Brain pericyte (primary cell): ENCODE data around the gene GRK5.
A peak's percentile ranks its signal among the peaks of the same experiment; 100 is the strongest.

Experiments used
- DNase-seq: peaks from one replicate; pipeline ENCODE4 v3.0.0-alpha.2; 2012; ENCODE audit warnings: low read depth, low spot score

GRK5 gene

GRCh38 chr10:119443970-119444660 is 236.7 kb downstream of the GRK5 start:
- no peak for DNase-seq

DNA sequence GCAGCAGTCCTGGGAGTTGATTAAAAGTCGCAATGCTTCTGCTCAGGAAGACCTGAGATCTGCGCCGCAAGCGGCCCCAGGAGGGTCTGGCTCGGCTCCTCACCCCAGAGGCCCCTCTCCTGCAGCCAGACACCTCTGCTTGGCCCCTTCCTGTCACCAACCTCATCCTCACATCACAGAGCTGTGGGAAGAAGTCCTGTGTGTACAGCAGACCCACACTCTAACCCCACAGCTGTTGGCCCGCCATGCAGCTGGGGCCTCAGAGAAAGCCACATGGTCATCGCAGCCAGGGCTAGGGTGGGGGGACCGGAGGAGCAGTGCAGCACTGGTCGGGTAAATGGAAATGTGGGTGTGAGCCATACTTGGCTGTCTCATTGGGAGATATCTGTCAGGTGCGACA is 237.5 kb downstream of the GRK5 start:
- DNase-seq: no peak

- no peak for DNase-seq
Observed at GRCh38 chr10:119445311-119445934, 238.1 kb downstream of the GRK5 start.

GRCh38 chr10:119445935-119446317 is 238.6 kb downstream of the GRK5 start:
- DNase-seq: no peak

DNA sequence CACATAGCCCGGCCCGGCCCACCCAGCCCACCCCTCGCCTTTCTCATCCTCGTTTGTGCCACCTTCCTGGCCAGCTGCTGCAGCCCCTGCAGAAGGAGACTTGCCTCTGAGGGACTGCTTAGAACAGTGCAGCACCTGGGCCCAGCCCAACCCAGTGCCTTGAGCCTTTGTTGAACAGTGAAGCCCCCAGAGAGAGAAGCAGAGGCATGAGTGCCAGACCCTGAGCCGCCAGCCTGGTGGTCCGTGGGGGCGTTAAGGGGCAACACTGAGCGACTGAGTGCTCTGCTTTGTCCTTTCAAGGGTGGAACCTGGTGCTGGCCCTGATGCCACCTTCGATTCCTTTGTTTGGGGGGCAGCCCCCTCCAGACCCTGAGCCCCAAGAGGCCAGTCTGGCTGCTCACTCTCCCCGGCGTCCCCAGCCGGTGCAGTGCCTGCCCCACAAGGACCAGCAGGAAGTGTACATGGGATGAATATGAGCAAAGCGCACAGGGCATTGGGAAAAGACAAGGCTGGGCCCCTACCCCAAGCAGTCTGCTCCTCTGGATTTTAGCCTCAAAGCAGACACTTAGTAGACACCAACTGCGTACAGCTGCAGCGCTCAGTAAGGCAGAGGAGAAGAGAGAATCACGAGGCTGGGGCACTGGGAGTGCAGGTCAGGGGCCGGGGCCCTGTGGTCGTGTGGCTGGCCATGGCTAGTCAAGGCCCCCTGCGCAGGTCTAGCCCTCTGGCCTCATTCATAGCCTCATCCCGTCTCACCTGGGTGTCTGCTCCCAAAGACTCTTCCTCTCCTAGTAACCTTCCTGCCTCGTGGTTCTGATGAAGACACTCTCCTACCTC is 239.3 kb downstream of the GRK5 start:
- DNase-seq: no peak

GRCh38 chr10:119447421-119447820 is 240.1 kb downstream of the GRK5 start:
- no peak for DNase-seq

DNA sequence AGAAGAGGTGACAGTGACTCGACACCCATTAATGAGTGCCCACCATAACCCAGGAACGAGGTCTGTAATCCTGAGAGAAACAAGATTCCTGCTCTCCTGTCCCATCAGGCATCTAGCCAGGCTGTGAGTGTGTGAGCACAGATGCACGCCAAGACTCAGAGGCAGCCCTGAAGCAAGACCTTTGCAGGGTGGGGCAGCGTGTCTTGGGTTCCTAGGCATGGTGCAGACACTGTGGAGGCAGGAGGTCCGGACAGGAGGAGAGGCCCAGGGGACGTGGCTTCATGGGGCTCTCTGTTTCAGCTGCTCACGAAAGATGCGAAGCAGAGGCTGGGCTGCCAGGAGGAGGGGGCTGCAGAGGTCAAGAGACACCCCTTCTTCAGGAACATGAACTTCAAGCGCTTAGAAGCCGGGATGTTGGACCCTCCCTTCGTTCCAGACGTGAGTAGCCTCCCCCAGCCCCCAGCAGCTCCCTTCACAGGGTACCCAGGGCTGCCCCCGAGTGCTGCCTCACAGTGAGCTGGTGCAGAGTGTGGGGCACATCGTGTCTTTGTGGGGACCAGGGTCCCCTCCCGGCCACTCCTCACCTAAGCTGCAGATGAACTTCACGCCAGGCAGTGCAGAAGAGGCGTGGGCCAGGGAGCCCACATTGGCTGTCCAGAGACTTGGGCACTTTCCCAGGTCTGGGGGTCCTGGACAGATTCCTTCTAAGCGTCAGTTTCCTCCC is 240.6 kb downstream of the GRK5 start:
- no peak for DNase-seq

DNA sequence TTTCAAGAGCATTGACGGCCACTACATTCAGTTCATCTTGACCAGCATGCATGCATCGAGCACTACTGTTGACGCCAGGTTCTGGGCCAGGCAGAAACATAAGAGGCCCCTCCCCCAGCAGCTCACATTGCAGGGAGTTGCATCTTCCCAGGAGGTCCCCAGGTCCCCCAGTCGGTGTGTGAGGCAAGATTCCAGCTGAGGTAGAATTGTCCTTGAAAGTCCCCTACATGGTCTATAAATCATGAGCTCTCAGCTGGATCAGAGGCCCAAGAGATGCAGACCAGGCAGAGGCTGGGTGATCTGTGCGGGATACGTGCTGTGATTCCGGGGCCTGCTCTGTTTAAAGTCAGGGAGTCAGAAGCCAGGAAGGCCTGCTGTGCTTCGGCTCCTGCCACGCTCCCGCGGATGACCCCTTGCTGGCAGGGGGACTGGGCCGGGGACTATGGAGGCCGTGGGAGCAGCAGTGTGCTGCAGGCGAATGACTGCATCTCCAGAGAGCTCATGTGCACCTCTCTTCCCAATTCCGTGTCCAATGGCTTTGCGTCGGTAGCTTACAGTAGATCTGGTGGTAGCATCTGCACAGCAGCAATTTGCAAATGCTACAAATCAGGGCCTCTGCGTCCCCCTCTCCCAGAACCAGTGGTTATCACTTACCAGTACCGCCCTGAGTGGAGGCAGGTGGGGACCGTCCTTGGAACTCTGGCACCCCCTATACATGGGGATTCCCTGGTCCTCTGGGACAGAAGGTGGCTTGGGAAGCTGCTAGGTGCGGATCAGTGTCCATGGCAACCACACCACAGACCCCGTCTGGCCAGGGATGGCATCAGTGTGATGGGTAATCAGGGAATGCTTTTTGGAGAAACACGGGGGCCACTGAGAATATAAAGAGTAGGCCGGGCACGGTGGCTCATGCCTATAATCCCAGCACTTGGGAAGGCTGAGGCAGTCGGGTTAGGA is 241.5 kb downstream of the GRK5 start:
- no peak for DNase-seq

DNA sequence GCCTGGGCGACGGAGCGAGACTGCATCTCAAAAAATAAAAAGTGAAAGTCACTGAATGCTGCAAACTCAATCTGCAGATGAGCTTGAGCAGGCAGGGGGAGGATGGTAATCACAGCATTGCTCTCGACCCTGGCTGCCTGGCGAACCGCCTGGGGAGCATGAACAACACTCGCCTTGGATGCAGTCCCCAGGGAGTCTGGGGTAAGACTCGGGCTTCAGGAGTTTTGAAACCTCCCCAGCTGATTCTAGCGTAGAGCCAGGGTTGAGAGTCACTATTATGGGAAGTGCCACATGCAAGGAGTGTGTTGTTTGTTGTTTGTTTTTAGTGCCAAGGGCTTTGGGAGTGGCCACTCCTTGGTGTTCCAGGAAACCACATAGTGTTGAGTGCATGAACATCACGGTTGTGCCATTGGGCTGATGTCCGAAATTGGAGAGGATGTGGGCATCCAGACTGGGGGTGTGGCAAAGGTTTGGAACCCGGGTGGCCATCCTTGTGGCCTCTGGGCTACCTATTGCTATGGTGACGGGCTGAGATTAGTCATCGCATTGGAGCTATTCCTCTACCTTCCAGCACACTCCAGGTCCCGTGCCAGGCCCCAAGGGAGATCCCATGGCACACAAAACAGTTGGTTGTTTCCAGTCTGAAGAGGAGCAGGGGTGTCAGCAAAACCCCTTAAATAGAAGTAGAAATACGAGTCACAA is 242.5 kb downstream of the GRK5 start:
- peak; percentile 74 for DNase-seq

DNA sequence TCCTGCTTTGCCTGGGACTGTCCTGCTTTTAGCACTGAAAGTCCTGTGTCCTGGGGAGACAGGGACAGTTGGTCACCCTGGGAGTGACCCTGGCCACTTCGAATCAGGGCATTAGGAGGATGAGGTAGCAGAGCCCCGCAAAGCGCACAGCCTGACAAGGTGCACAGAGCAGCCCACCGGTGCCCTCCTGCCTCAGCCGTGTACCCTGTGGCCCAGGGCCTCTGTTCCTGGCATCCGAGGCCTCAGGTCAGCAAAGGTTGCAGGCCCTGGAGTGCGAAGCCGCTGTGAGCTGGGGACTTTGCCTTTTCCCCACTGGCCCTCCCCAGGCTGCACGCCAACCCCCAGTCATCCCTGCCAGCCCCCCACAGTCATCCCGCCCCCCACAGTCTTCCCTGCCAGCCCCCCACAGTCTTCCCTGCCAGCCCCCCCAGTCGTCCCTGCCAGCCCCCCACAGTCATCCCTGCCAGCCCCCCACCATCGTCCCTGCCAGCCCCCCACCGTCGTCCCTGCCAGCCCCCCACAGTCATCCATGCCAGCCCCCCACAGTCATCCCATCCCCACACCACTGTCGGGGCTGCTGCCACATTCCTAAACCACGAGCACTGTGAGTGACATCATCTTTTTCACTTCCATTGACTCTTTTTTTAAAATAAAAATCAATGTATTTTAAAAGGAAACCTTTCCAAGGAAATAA is 243.4 kb downstream of the GRK5 start:
- DNase-seq: no peak

DNA sequence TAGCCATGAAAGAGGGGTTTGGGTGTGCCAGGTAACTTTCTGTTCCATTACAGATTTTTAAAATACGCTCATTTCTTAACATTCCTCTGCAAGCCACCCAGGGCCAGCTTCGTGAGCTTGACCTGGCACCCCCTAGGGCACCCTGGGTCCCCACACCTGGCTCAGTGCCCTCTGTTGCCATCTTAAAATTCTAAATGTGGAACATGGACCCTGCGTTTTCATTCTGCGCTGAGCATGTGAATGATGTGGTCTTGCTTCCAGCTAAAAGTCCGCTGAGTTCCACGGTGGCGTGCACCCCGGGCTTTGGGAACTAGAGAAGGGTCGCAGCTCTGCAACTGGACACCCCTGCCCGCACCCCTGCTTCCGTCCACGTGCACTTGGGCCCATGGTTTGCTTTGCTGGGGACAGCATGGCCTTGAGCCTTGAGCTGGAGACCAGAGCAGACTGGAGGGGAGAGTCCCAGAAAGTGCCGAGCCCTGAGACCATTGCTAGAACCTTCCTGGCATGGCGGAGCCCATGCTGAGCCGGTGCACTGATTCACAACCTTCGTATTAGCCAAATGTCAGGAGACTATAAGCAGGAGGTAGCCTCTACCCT is 244.0 kb downstream of the GRK5 start:
- no peak for DNase-seq

GRCh38 chr10:119452396-119452795 is 245.0 kb downstream of the GRK5 start:
- no peak for DNase-seq

DNA sequence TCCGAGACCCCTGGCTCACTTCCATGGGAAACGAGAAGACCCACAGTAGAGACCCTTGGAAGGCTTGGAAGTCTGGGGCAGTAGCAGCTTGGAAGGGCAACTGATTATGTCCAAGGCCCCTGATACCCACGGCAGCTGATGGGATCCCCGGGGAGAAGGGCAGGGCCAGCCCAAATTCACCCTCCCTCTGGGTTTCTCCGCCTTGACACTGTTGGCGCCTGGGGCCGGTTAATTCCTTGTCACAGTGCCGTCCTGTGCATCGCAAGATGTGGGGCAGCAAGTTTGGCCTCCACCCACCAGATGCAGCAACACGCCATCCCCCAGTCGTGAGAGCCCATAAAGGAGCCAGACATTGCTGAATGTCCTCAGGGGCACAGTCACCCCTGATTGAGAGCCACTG is 245.9 kb downstream of the GRK5 start:
- no peak for DNase-seq

DNA sequence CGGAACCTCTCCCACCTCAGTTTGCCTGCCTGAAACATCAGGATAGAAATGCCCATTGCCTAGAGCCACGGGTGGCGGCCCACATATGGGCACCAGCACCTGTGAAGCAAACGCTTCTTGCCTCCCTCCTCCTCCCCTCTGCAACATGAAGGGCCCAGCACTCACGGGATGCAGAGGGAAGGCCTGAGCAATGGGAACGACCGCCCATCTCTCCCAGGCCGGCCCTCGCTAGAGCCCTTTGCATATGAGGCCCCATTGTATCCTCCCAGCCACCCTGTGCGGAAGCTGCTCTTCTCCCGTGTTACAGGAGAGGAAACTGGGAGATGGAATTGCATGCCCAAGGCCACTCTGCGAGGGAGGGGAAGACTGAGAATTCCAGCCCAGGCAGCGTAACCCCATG is 246.9 kb downstream of the GRK5 start:
- DNase-seq: no peak

DNA sequence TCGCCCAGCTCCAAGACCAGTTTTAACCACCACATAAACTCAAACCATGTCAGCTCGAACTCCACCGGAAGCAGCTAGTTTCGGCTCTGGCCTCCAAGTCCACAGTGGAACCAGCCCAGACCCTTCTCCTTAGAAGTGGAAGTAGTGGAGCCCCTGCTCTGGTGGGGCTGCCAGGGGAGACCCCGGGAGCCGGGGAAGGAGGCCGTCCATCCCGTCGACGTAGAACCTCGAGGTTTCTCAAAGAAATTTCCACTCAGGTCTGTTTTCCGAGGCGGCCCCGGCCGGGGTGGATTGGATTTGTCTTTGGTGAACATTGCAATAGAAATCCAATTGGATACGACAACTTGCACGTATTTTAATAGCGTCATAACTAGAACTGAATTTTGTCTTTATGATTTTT is 247.6 kb downstream of the GRK5 start:
- no peak for DNase-seq

DNA sequence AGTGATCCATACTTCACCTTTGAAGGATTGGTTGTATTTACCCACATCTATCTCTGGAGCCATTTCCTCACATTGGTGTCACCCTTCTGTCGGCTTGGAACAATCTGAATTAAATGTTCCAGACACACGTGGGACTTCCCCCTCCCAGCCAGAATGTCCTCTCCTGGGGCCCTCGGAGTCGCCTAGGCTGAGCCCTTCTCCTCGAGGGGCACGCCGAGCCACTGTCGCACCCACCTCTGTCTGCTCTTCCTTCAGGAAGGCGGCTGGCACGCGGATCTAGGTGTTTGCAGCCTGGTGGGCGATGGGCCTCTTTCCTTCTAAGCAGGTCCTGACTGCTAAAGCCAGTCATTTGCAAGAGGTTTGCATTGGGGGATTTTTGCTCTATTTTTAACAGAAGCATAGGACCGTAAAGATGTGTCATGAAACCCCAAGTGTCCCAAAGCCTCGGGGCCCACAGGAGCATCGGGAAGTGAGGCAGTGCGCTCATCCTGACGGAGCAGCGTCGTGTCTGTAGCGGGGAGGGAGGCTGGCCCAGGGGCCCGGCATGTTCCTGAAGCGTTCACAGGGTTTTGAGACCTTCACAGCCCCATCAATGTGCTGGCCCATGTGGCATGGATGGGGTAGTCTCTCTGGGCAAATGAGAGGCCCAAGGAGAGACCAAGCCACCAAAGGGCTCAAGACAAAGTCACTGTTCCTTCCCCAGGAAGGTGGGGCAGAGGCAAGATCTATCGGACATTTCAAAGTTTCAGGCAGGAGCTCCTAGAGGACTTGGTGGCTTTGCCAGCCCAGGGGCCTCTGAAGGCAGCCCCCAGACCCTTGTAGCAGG is 248.5 kb downstream of the GRK5 start:
- DNase-seq: no peak

GRCh38 chr10:119456435-119456810 is 249.1 kb downstream of the GRK5 start:
- DNase-seq: no peak

DNA sequence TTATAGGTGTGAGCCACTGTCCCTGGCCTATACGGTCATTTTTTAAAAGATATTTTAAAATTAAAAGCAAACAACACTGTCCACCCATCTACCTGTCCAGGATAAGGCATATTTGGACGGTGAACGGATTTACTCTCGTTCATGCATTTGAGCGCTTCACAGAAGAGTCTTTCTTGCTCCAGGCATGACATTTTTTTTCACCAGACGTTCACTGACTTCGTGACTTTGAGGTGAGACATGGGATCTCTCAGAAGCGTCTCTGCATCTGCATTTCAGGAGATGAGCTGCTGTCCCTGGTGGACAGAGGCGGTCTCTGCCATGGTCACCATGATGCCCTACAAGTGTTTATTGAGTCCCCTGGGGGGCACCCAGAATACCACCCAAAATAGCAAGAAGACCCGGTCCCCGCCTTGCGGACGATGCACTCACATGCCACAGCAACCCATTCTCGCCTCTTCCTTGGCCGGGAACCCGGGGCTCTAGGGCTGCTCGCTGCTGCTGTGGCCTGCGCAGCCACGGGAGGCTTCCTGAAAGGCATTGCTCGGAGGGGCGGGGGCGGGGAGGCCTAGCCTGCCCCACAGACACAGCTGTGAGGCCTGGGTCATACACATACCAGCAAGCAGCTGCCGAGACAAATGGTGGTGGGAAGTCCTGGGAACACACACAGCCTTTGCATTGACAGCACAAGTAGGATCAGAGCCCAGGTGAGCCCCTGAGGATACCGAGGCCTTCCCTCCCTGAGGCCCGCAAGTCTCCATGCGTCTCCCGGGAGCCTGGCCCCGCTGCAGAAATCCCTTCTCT is 250.8 kb downstream of the GRK5 start:
- DNase-seq: no peak
